NCI-H524 (cell line): ENCODE results near the gene PLOD1.
A peak's percentile ranks its signal among the peaks of the same experiment; 100 is the strongest.
"Not testable (repeated sequence)": the region's sequence is repeated elsewhere in the genome, so short reads cannot be mapped to it uniquely, and the experiment has no call there.

Experiments
- DNase-seq, 2 experiments: peaks; one replicate each; lab custom pipeline; 2025; lab: John Stamatoyannopoulos, UW

PLOD1 gene

DNA sequence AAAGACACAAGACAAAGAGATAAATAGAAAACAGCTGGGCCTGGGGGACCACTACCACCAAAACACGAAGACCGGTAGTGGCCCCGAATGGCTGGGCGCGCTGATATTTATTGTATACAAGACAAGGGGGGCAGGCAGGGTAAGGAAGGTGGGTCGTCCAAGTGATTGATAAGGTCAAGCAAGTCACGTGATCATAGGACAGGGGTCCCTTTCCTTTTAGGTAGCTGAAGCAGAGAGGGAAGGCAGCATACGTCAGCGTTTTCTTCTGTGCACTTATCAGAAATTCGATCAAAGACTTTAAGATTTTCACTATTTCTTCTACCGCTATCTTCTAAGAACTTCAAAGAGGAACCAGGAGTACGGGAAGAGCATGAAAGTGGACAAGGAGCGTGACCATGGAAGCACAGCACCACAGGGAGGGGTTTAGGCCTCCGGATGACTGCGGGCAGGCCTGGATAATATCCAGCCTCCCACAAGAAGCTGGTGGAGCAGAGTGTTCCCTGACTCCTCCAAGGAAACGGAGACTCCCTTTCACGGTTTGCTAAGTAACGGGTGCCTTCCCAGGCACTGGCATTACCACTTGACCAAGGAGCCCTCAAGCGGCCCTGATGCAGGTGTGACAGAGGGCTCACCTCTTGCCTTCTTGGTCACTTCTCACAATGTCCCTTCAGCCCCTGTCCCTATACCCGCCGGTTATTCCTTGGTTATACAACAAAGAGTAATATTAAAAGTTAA is 21.9 kb upstream of the PLOD1 start:
- DNase-seq = not testable (repeated sequence)

DNA sequence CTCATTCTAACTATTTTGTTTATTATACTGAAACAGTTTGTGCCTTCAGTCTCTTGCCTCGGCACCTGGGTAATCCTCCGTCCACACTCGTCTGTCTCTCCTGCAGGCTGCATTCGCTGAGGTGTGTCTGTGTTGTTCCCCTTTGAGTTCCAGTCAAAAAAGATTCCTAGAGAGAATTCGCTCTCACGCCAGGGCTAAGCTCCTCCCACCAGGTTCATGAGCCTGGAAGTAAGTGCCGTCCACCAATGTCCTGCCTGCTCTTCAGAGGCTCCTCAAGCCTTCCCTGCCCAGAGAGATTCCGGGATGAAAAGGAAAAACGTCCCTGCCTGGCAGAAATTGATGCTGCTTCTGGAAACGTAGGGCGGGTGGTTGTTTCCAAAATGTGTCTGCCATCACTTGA is 21.2 kb upstream of the PLOD1 start:
- no peak for DNase-seq

DNA sequence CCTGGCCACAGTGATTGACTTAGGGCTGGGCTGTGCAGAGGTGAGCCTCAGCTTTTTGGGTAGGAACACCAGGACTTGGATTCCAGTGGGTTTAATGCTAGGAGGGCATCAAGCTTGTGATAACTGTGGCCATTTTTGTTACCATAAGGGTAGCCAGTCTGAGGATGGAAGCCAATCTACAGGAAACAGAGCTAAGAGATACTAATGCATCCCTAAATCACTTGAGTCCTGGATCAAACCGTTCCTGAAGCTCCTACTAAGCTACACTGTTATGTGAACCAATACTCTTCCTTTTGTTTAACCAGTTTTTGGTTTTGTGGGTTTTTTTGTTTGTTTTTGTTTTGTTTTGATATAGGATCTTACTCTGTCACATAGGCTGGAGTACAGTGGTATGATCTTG is 20.5 kb upstream of the PLOD1 start:
- DNase-seq = no peak

DNA sequence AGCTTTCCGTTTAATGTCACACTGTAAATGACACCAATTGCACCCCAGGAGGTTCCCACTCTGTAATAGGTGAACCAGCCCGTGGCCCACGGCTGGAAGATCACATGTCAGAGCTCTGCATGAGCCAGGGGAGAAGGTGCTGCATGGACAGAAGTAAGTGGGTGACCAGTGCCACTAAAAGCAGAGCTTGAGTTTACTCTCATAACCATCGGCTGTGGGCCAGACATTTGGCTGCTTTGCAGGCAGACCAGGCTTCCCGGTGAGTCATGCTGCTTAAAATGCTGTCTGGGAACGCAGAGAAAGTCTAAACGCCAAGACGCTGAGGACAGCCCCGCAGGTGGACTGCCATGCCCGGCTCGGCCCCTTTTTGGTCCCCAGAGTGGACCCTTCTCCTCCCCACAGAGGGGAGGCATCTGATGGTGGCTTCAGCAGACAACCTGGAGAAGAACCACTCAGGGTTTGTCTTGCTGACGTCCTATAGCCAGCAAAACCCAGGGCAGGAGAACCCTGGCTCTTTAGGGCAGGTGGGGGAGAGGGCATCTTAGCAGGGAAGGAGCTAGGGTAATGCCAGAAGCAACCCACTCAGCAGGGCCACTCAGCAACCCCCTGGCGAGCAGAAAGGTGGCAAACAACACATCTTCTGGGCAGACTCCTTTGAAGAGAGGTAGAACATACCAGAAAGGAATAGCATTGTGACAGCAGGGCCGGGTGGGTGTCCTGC is 15.6 kb upstream of the PLOD1 start:
- DNase-seq = no peak

DNA sequence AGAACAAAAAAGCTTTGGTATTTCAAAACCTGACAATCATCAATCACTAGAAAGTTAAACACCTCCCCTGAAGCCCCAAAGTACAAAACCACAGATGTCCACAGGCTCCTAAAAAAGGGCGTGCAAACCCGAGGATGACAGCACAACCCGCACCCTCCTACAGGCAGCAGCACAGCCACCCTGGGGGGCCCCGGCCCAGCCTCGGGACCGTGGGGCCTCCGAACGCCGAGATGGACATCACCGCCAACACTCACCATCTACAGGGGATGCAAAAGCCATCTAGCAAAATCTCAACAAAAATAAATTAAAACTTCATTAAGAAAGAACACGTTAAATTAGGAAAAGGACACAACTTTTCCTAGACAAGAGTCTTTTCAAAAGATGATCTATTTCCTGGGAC is 14.9 kb upstream of the PLOD1 start:
- DNase-seq = no peak

DNA sequence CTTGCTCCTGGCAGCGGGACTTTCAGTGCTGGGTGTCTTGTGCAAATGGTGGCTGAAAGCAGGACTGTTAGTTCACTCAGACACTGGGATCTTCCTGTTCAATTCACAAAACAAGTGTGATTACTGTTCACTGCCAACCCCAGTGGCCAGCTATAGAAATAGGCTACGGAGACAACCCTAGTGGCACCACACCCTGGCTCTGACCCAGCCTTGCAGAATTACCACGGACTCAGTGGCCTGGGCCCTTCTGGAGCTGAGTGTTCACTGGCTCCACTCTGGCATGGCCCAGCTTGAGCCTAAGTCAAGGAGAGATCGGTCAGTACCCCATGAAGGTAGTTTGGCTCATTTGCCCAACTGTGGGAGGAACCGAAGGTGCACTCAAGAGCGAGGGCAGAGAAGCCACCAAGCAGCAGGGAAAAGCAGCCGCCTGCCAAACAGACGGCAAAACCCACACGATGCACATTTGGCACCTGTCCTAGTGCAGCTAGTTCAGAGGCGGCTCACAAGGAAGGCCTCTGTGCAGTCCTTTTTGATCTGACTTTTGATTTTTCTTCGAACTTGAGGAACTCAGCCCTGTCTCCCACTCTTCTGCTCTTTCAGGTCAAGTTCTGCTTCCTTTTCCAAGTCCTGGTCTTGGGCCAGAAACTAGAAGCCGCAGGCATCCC is 14.1 kb upstream of the PLOD1 start:
- no peak for DNase-seq

DNA sequence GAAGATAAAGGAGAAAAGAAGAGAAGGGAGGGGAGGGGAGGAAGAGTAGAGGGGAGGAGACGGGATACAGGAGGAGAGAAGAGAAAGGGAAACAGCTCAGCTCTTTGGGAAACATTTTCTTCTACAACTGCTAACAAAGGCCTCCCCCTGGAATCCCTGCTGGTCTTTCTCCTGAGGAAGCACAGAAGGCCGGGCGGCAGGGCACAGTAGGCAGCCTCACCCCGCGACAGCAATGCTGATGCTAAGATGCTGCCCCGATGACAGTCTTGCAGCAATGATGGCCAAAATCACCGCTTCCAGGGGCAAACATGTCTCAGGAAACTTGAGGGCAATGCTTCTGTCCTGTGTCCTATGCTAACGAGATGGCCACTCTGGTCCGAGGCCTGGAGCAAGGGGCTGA is 13.5 kb upstream of the PLOD1 start:
- DNase-seq = no peak

DNA sequence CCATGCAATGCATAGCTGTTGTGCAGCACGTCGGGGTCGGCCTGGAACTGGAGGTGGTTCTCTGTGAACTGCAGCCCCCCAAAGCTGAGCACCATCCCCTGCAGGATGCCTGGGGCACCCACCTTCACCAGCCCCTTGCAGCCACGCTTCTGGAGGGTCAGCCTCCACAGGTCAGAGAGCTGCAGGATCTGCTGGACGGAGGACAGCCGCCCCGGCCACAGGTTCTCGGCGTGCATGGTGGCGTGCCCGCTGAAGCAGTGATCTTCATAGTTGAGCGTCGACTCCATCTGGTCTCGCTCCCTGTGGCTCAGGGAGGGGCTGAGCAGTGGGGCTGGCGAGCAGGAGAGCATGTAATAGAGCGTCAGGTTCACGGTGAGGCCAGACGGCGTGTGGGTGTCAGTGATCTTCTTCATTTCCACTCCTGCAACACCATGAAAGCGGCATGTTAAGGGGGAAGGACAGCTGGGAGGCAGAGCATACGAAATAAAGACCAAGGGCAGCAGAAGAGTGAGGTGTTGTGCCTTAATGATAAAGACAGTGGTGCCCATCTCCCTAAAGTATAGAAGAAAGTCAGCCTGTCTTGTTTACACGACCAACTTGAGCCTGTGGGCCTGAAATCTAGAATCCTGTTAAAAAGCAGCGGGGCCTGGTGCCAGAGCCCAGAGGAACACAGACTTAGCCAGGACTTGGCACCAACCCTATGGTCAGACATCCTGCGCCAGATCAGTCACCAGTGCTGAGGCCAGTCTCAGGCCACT is 11.3 kb upstream of the PLOD1 start:
- peak; percentile 83 to 91 for DNase-seq

DNA sequence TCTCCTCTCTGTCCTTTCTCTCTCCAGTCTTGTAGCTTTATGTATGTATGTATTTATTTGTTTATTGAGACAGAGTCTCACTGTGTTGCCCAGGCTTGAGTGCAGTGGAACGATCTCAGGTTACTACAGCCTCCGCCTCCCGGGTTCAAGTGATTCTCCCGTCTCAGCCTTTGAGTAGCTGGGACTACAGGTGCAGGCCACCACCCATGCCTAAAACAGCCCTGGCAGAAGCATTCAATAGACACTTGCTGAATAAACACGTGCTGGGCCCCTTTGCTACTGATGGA is 10.7 kb upstream of the PLOD1 start:
- no peak for DNase-seq

DNA sequence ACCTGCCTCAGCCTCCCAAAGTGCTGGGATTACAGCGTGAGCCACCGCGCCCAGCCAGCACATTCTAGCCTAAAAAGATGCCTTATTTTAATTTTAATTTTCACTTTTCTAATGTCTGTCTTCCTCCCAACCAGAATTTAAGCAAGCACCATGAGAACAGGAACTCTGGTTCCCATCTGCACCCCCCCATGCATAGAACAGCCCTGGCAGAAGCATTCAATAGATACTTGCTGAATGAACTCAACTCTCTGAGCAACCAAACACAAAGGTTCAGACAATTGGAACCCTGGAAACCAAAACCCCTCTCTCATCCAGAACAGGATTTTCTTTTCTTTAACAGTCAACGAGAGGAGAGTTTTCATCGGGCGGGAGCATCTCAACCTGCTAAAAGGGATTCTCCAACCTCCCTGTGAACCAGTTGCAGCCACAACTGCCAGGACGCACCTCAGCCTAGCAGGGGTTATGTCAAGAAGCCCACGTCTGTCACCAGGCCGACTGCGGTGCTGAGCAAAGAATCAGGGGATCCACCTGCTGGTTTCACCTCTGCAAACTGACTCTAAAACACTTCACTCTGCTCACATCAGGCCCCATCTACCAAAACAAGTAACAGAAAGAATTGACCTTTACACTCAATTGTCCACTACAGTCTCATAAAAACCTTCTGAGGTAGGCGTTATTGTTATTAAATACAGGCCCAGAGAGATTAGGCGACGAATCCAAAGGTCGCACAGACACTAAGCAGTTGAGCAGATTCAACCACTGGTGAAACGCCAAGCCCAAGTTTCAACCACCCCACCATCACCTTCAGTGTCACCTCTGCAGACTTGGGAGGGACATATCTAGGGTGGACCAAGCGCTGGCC is 10.0 kb upstream of the PLOD1 start:
- DNase-seq = no peak

DNA sequence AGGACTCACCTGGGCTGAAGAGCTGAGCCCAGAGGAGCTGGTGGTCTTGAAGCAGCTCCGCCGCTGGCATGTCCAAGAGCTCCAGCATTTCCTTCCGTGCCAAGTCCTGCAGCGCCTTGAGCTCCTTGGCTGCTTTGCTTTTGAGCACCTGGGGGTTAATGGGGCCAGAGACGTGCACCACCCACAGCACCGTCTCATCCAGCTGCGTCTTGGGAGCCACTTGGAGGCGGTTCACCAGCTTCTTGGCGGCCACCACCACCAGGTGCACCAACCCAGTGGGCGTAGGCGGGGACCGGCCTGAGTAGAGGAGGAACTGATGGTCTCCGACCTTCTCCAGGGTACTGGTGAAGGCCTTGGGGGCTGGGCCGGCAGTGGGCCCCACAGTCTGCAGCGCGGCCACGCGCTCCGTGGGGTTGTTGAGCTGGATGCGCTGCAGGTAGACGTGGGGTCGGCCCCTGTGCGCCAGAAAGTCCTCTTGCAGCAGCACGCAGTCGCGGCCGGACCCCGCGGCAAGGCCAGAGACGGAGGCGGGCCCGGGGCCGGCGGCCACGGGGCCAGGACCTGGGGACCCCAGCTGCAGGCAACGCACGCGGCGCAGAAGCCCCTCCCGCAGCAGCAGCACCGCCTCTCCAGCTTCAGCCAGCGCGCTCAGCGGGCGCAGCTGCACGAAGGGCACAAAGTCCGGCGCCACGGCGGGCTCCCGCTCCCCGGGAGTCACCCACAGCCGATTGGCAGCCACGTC is 9.2 kb upstream of the PLOD1 start:
- not testable (repeated sequence) for DNase-seq

DNA sequence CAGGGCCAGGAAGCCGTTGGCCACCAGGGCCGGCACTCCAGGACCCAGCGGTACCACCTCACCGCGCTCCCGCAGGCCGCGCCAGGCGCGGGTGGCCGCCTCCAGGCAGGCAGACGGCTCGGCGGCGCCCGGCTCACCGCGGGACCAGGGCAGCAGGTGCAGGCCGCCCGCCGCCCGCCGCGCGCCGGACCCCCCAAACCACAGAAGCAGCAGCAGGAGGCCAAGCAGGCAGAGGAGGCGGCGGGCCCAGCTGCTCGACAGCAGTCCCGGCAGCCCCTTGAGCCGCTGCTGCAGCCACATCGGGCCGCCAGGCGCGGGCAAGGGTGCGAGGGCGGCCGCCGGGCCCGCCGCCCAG is 8.6 kb upstream of the PLOD1 start:
- DNase-seq = no peak

DNA sequence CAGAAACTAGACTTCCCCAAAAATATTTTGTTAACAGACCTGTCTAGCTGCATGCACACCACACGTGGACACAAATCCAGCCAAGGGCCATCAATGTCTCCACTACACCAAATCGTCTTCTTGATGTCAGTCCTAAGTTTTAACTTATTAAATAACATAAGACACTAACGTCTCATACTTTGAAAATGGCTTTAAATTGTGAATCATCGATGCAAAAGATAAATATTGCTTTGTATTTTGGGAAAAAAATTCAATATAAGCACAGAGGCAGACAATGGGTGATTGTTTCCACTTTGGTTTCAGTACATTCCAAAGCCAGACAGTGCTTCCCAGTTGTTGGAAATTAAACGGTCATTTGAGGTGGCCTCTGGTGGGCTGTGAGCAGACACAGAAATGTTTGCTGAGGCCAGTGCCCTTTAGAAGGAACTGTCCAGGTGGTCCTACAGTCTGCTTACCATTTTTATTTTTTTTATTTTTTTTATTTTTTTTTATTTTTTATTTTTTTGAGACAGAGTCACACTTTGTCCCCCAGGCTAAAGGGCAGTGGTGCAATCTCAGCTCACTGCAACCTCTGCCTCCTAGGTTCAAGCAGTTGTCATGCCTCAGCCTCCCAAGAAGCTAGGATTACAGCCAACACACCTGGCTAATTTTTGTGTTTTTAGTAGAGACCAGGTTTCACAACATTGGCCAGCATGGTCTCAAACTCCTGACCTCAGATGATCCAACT is 6.5 kb upstream of the PLOD1 start:
- no peak for DNase-seq

DNA sequence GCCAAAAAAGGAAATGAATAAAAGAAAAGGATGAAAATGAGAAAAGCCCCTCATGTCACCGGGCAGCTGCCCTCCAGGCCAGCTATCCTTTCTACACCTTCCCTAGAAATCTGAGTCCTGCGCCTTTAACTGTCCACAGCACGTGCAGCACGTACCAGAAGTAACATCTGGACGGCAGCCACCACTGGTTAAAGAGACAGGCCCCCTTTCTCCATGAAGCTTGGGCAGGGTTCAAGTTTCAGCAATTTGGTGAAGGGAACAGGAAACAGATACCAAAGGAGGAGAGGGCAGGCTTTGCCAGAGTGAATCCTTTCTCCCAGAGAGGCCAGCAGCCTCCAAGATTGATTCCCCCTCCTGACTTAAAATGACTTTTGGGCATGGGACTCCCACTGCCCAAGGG is 4.7 kb upstream of the PLOD1 start:
- peak in 1 of 2 experiments; percentile 64 for DNase-seq

DNA sequence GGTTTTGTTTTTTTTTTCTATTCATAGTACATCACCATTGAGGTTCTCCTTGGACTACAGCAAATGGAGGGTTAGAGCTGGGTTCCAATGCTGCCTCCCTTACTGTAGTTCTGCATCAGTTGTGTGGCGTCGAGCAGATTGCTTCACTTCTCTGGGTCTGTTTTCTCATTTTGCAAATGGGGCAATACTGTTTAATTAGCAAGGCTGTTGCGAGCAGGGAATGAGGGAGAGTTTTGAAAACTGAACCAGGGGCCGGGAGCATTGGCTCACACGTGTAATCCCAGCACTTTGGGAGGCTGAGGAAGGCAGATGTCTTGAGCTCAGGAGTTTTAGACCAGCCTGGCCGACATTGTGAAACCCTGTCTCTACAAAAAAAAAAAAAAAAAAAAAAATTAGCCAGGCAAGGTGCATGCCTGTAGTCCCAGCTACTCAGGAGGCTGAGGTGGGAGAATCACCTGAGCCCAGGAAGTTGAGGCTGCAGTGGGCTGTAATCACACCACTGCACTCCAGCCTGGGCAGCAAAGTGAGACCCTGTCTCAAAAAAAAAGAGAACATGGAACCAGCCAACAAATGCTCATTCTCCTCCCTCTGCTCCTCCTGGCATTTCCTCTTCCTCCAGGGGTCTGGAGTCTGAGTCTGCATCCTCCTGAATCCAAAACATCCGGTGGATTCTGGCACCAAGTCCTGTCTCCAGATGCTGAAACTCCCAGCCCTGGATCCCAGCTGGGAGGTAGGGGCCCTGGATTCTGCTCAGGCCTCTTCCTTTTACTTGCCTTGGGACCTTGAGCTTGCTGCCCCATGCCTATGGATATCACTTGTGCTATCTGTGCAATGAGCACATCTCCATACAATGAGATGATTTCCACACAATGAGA is 3.7 kb upstream of the PLOD1 start:
- peak in 1 of 2 experiments; percentile 19 for DNase-seq

DNA sequence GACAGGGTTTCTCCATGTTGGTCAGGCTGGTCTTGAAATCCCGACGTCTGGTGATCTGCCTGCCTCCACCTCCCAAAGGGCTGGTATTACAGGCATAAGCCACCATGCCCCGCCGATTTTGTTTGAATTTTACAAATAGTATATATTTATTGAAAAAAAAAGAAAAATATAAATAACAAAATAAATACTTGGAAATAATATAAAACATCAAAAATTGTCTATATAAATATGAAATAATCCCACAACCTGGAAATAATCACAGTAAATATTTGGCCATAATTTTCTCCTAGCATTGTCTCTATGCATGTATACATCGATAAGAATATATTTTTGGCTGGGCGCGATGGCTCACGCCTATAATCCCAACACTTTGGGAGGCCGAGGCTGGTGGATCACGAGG is 2.7 kb upstream of the PLOD1 start:
- DNase-seq = no peak

DNA sequence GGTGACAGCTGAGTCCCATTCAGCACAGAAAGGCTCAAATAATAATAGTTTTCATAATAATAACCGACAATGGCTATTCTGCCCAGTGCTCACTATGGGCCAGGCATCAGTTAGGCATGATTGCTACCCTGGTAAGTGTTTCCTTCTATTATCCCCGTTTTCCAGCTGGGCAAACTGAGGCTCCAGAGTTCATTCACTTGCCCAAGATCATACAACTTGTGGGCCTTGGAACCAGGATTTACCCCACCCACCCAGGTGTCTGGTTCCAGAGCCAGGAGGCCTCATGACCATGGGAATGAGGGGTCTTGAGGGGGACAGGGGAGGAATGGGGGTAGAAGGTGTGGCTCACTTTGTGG is 518 bp downstream of the PLOD1 start:
- no peak for DNase-seq

DNA sequence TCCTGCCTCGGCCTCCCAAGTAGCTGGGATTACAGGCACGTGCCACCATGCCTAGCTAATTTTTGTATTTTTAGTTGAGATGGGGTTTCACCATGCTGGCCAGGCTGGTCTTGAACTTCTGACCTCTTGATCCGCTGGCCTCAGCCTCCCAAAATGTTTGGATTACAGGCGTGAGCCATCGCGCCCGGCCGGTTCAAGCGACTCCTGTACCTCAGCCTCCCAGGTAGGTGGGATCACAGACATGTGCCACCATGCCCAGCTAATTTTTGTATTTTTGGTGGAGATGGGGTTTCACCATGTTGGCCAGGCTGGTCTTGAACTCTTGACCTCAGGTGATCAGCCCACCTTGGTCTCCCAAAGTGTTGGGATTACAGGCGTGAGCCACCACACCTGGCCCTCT is 1.2 kb downstream of the PLOD1 start:
- not testable (repeated sequence) for DNase-seq

DNA sequence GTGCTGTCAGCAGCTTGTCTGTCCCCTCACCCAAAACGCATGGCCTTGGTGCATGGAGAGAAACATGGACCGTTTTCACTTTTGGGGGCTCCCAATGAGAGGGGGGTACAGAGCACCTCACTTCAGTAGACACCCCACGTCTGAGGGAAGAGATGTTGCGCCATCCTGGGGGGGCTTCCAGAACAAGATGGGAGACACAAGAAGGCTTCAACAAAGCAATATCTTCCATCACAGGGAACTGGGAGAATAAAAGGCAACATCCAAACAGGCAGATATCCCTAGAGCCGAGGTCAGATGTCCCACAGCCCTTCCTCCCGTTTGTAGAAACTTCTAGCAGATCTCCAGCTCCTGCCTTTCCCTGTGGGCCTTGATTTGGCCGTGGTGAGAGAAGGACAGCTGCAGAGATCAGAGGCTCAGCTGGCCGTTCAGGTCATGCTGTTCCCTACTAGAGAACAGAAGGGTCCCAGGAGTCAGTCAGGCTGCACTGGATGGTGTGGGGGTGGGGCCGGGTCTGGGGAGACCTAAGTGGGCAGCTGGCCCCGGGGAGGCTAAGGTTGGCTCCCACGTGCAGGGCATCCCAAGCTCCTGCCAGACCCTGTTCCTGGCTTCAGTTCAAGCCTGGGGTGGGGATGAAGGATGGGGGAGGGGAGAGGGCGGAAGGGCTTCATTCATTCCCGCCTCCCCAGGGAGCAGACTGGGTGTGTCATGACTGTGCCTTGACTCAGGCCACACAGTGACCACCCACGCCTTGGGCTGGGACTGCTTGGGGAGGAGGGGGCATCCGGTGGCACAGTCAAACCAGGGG is 4.4 kb downstream of the PLOD1 start:
- DNase-seq = peak; percentile 31 to 56
